Right lobe of liver (tissue), 4 donors: Measurements from ENCODE around the gene C10orf105.

ENCODE experiments used
- CTCF ChIP-seq, 4 donors: fragments of 200-600 bp in 3 of 4; fragments of 450-650 bp in 1 of 4; IDR thresholded peaks; one replicate each; pipeline versions ENCODE4 v1.5.1 to v1.8.0; 2016 to 2022; ENCODE audit warnings: antibody characterized with exemption in 4 of 4, mild to moderate bottlenecking in 2 of 4
- POLR2A ChIP-seq: fragments of 450-650 bp; IDR thresholded peaks from one replicate; pipeline ENCODE4 v1.6.1; 2017; ENCODE audit warnings: antibody characterized with exemption, mild to moderate bottlenecking
- donor health status: DM: no; HTN: no; CAD: no.
- donor health status: DM: no; HTN: no; CAD: no.
- donor health status: DM: no; HTN: yes; CAD: no.

DNA sequence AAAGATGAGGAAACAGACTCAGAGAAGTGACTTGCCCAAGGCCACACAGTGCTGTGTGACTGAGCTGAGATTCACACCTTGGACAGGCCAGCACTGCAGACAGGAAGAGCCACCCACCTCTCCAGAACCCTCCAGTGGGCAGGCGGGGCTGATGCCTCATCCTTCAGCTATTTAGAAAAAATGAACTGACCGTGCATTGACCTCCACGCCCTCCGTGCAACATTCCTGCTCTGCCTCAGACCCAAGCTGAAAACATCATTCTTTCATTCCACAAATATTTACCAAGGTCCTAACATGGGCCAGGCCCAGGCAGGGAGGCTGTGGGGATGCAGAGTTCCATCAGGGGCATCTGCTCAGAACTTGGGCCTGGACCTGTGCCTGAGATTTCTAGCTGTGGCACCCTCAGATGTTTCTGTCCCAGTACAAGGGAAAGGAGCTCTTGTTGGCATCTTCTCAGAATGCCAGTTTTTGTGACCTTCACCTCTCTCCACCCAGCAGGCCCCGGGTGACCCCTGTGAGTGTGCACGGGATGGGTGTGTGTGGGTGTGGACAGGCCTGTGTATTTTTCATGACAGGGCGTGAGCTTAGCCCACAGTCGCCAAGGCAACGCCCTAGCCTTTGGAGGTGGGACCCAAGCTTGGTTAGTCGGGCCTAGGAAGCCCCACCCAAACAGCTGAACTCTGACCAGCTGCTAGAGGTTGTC lies 47.3 kb upstream of the C10orf105 start:
- TF ChIP-seq CTCF (IDR thresholded peaks at IDR 0.05) (no peak), POLR2A (no peak)
